HG03039 (cell line): ENCODE data around the gene PHPT1.
A peak's percentile ranks its signal among the peaks of the same experiment; 100 is the strongest.
"Not testable (repeated sequence)": the region's sequence is repeated elsewhere in the genome, so short reads cannot be mapped to it uniquely, and the experiment has no call there.

Experiments used
- ATAC-seq: cut with Tn5 transposase; IDR thresholded peaks from one replicate; pipeline ENCODE4 v1.9.1; 2021; ENCODE audit warnings: mild to moderate bottlenecking, moderate library complexity; ENCODE audit not compliant: unreplicated experiment

PHPT1 gene

GRCh38 chr9:136837146-136837855 is 11.9 kb upstream of the PHPT1 start:
- no peak for ATAC-seq

GRCh38 chr9:136837856-136838277 is 11.3 kb upstream of the PHPT1 start:
- ATAC-seq = not testable (repeated sequence)

DNA sequence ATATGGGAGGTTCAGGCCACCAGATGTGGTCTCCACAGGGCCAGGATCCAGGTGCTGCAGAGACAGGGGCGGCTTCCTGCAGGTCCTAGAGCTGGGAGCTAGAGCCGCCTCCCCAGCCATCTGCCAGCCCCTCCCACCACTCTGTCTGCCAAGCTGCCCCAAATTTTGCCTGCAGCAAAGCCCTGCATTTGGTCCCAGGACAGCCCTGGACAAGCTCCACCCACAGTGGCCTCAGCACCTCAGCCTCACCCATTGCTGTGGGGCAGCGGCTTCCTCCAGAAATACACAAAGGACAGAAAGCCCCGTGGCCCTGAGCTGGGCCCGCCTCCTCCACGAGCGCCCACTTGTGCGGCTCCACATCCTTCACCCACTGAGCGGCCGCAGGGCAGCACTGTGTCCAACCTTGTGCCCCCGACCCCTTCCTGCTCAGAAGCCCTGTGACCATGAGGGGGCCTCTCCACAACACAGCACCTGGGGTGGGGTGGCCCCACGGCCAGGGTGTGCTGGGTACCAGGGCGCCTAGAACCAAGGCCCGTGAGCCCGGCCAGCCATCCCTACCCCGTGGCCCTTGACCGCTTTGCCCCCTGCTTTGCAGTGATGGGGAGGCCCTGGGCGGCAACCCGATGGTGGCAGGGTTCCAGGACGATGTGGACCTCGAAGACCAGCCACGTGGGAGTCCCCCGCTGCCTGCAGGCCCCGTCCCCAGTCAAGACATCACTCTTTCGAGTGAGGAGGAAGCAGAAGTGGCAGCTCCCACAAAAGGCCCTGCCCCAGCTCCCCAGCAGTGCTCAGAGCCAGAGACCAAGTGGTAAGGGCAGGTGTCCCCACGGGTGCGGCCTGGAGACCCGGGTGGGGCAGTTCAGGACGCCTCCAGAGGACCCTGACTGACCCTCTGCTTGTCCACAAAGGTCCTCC is 10.6 kb upstream of the PHPT1 start:
- ATAC-seq = no peak

DNA sequence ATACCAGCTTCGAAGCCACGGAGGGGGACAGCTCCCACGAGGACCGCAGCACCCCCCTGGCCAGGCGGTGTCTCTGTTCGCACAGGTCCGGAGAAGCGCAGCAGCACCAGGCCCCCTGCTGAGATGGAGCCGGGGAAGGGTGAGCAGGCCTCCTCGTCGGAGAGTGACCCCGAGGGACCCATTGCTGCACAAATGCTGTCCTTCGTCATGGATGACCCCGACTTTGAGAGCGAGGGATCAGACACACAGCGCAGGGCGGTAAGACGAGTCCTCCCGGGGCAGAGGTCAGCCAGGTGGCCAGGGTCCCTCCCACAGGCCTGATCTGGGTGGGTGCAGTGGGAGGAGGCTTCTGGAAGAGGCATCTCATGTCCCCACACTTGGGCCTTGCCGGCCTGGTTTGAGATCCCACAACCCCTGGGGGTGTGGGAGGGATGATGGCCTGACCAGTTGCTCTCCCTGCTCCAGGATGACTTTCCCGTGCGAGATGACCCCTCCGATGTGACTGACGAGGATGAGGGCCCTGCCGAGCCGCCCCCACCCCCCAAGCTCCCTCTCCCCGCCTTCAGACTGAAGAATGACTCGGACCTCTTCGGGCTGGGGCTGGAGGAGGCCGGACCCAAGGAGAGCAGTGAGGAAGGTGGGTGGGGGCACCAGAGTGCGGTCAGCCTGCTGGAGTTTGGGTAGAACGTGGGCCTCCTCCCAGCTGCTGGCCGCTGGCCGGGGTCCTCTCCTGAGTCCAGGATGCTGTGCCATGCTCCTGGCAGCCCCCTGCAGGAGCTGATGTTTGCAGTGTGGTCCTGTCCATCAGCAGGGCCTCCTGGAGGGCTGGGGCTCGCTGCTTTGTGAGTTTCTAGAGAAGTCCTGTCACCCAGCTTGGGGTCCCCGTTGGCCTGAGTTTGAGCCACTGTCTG is 9.7 kb upstream of the PHPT1 start:
- no peak for ATAC-seq

GRCh38 chr9:136840140-136840876 is 8.9 kb upstream of the PHPT1 start:
- no peak for ATAC-seq

DNA sequence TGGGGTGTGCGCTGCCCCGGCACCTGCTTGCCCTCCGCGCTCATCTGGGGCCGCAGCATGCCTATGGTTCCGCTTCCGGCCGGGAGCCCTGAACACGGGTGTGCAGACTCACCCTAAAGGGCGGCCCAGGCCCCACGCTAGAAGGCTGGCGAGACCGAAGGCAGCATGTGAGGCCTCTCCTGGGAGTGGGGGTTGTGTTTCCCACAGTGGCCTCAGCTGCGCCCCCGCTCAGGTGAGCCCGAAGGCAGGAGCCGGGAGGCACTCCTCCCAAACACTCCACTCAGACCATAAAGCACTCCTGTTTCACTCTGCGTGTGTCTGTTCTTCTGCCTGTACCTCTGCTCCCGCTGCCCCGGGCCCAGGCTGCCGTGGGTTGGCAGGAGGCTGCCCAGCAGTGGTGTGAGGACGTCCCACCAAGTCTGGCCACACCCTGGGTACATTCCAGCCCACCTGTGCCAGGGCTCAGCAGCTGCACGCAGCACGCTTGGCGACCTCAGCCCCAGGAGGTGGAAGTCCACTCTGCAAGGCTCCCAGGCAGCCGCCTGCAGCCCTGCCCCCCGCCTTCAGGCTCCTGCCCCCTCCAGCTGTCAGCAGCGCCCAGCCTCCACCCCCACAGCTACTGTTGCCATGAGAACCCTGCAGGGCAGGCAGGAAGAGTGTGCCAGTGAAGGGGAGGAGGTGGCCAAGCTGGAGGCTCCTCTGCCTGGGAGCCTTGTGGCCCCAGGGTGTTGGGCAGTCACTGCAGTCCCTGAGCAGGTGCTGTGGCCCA is 8.1 kb upstream of the PHPT1 start:
- ATAC-seq = no peak

- not testable (repeated sequence) for ATAC-seq
These were observed 7.4 kb upstream of the PHPT1 start for GRCh38 chr9:136841646-136842379.

- ATAC-seq = peak; percentile 47
These were observed 6.7 kb upstream of the PHPT1 start, which contains the start of gene AJM1 for GRCh38 chr9:136842380-136842948. AJM1 (plus strand) TSS chr9:136842478; CDS start chr9:136844415, 1,937 bp downstream.

DNA sequence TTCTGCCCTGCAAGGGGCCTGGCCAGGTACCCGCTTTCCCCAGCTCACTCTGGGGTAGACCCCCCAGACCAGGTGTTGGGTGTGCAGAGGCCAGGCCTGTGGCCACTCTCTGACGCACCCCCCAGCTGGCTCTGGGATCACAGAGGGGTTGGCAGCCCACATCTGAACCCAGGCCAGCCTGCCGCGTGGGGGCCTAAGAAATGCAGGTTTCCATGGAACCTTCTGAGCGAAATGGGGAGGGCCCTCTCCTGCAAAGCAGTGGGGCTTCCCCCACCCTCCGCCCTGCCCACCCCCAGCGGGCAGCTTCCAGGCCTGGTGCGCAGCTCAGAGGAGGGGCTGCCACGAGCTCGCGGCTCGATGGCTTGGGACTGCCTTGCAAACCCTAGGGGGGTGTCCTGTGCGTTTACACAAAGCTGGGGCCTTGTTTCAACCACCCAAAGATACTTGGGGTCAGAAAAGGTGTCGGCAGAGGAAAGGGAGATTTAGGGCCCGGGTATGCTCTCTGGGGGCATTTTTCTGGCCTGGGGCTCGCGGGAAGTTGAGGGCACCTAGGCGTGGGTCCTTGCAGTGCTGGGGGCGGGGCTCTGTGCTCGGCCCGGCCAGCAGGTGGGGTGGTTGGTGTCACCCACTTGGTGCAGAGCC is 5.9 kb upstream of the PHPT1 start:
- ATAC-seq = not testable (repeated sequence)

DNA sequence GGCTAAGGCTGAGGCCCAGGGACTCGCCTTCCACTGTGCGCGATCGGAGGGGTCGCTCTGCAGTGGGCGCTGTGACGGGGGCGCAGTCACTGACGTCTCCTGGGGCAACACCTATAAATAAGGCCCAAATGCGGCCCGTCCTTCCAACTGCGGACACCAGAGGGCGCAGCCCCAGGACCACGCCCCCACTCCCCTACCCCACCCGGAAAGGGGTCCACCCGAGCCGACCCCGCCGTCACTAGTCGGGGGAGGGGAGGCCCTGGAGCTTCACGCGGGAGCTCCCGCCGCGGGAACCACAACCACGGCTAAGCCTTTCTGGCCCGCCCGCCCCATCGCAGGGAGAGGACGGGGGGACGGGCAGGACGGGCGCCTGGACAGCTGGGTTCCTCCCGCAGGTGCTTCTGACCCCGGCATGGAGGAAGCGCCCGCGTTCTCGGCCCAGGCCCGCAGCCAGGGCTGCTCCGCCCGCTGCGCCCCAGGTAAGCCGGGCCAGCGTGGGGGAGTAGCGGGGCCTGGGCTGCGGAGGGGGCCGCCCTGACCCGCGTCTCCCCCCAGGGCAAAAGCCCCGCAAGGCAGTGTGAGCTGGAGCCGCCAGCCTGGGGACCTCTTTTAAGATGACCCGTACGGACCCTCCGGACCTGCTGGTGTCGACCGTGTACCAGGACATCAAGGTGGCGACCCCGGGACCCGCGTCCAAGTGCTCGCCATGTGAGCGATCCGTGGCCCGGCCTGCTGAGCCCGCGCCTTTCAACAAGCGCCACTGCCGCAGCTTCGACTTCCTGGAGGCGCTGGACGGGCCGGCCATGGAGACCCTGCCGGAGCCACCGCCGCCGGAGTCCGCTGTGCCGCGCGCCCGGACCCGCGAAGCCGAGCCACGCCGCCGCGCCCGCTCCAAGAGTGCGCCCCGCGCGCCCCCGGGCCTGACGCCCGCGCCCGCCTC is 5.1 kb upstream of the PHPT1 start:
- not testable (repeated sequence) for ATAC-seq

DNA sequence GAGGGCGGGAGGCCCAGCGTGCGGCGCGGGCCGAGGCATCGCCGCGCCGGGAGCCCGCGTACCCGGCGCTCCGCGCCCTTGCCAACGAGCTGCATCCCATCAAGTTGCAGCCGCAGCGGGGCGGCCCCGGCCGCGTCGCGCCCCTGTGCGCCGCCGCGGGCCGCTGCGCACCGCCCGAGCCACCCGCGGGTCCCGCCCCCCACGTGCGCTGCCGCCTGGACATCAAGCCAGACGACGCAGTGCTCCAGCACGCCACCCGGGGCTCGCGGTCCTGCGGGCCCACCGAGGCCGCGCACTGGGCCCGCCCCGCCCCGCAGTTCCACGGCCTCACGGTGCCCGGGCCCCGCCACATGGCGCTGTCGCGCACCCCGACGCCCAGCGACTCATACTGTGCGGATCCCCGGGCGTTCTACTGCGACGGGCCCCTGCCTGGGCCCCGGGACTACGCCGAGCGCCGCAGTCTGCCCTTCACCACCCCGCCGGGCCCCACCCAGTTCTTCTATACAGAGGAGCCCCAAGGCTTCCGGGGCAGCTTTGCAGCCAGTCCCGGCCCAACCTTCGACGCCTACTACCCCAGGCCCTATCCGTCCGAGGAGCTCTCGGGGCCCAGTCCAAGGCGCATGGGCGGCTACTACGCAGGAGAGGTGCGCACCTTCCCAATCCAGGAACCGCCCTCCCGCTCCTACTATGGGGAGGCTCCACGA is 4.3 kb upstream of the PHPT1 start:
- no peak for ATAC-seq

DNA sequence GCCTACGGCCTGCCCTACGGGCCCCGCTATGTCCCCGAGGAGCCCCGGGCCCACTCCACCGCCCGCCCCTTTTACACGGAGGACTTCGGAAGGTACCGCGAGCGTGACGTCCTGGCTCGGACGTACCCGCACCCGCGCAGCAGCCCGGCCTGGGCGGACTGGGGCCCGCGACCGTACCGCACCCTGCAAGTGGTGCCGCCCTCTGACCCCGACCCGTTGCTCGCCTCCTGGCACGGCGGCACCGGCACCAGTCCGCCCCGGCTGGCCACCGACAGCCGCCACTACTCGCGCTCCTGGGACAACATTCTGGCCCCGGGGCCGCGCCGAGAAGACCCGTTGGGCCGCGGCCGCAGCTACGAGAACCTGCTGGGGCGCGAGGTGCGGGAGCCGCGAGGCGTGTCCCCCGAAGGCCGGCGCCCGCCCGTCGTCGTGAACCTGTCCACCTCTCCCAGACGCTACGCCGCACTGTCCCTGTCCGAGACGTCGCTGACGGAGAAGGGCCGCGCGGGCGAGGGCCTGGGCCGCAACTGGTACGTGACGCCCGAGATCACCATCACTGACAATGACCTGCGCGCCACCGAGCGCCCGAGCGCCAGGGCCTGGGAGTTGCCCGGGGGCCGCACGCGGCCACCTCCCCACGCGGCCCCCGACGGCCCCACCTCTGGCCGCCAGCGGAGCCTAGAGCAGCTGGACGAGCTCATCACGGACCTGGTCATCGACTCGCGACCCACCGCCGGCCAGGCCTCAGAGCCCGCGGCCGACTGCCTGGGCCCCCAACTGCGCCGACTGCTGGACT is 3.5 kb upstream of the PHPT1 start:
- ATAC-seq = no peak

GRCh38 chr9:136846376-136847087 is 2.7 kb upstream of the PHPT1 start:
- no peak for ATAC-seq

DNA sequence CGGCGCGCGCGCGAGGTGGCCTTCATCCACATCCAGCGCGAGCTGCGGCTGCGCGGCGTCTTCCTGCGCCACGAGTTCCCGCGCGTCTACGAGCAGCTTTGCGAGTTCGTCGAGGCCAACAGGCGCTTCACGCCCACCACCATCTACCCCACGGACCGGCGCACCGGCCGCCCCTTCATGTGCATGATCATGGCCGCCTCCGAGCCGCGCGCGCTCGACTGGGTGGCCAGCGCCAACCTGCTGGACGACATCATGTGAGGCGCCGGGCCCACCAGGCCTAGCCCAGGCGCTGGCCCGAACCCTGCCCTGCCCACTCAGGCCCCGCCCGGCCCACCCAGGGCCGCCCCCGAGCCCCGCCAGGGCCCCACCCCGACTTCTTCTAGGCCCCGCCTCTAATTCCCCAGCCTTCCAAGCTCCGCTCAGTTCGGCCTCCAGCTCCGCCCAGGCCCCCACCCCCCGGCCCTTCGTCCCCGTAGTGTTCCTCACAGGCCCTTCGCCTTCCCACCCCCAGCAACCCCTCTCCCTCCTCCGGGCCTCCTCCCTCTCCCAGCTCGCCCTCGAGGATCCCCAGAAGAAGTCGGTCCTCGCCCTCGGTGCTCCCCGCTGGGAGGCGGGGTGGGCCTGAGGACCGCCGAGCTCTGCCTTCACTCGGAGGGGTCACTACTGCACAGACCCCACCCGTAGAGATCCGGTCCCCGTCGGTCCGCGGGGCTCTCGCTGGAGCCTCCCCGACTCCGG is 2.0 kb upstream of the PHPT1 start:
- no peak for ATAC-seq
